IMR-90 (cell line): ENCODE data around the gene CWC15. TPM values are rescaled to one million over a fixed set of nuclear protein-coding genes. Genes with fewer than 3 reads are reported as not detected.

ENCODE experiments used
- ATAC-seq: fragments of 200-7000 bp; cut with Tn5 transposase; 2 replicates; pipeline ENCODE4 v1.9.1; 2020; ENCODE audit warnings: low read depth, mild to moderate bottlenecking, moderate library complexity
- BruUV-seq: library from RNA; stranded (reverse); fragments of 400-500 nt; replicated peaks from 2 replicates; lab custom pipeline; 2021; lab: Mats Ljungman, UMichigan
- CTCF ChIA-PET: fragments of 300-600 bp; formaldehyde crosslinking; extraction: SDS; loops from one replicate; lab custom pipeline; 2021; ENCODE audit warnings: antibody characterized with exemption; lab: Yijun Ruan, JAX
- POLR2A ChIA-PET: fragments of 300-600 bp; sonication (Branson Sonifier 250); formaldehyde crosslinking; loops from one replicate; lab custom pipeline; 2022; ENCODE audit warnings: antibody characterized with exemption; ENCODE audit not compliant: unreplicated experiment; lab: Charles Lee
- DNase-seq: peaks from one replicate; pipeline ENCODE4 v3.0.0; 2013
- H2AFZ ChIP-seq: replicated peaks from 2 replicates; pipeline ENCODE3; 2013; ENCODE audit warnings: low read length, mild to moderate bottlenecking; ENCODE audit not compliant: poor library complexity
- H2AK5ac ChIP-seq: 2 replicates; pipeline ENCODE4 v1.6.1; 2013; ENCODE audit warnings: low read depth, low read length, inconsistent platforms
- H2AK9ac ChIP-seq: replicated peaks from 2 replicates; pipeline ENCODE3; 2013; ENCODE audit warnings: mild to moderate bottlenecking, low read depth, low read length, moderate library complexity; ENCODE audit not compliant: poor library complexity
- H2BK120ac ChIP-seq: 2 replicates; pipeline ENCODE4 v1.6.1; 2013; ENCODE audit warnings: low read depth, low read length, inconsistent platforms
- H2BK15ac ChIP-seq: 3 replicates; pipeline ENCODE4 v1.6.1; 2013; ENCODE audit warnings: low read depth, low read length, inconsistent platforms
- H2BK20ac ChIP-seq: 2 replicates; pipeline ENCODE4 v1.6.1; 2013; ENCODE audit warnings: low read depth, mild to moderate bottlenecking, inconsistent platforms, low read length, moderate library complexity
- H2BK5ac ChIP-seq: 2 replicates; pipeline ENCODE4 v1.6.1; 2013; ENCODE audit warnings: mild to moderate bottlenecking, low read depth, low read length, inconsistent platforms; ENCODE audit not compliant: poor library complexity, severe bottlenecking
- H3K14ac ChIP-seq: replicated peaks from 2 replicates; pipeline ENCODE4 v1.6.1; 2013; ENCODE audit warnings: low read depth, low read length, inconsistent platforms
- H3K18ac ChIP-seq: 2 replicates; pipeline ENCODE4 v1.6.1; 2013; ENCODE audit warnings: low read depth, low read length, control low read depth
- H3K23ac ChIP-seq: 2 replicates; pipeline ENCODE4 v1.6.1; 2013; ENCODE audit warnings: low read depth, low read length, inconsistent platforms
- H3K27ac ChIP-seq: 2 replicates; pipeline ENCODE4 v1.5.1; 2013; ENCODE audit warnings: mild to moderate bottlenecking, control low read depth, low read length; ENCODE audit not compliant: insufficient read depth
- H3K27me3 ChIP-seq: 2 replicates; pipeline ENCODE4 v1.6.1; 2013; ENCODE audit warnings: low read length; ENCODE audit not compliant: control insufficient read depth, insufficient read depth
- H3K36me3 ChIP-seq: 2 replicates; pipeline ENCODE4 v1.6.1; 2013; ENCODE audit warnings: low read length, mixed read lengths; ENCODE audit not compliant: control insufficient read depth, insufficient read depth
- H3K4ac ChIP-seq: 2 replicates; pipeline ENCODE4 v1.6.1; 2013; ENCODE audit warnings: low read depth, low read length, inconsistent platforms
- H3K4me1 ChIP-seq: 2 replicates; pipeline ENCODE4 v1.6.1; 2013; ENCODE audit warnings: low read length, mixed read lengths; ENCODE audit not compliant: control insufficient read depth, insufficient read depth
- H3K4me2 ChIP-seq: 2 replicates; pipeline ENCODE4 v1.6.1; 2013; ENCODE audit warnings: low read depth, mild to moderate bottlenecking, control low read depth, low read length, moderate library complexity
- H3K4me3 ChIP-seq: 2 replicates; pipeline ENCODE4 v1.5.1; 2013; ENCODE audit warnings: low read depth, mild to moderate bottlenecking, control low read depth, low read length, moderate library complexity; ENCODE audit not compliant: insufficient read depth
- H3K56ac ChIP-seq: 2 replicates; pipeline ENCODE4 v1.6.1; 2013; ENCODE audit warnings: low read length, inconsistent platforms; ENCODE audit not compliant: insufficient read depth; ENCODE audit errors: extremely low read depth
- H3K79me1 ChIP-seq, 2 experiments: 2 replicates each; pipeline ENCODE4 v1.6.1; 2013; ENCODE audit warnings: low read length in 2 of 2, inconsistent platforms in 1 of 2, low read depth in 1 of 2
- H3K9ac ChIP-seq: 2 replicates; pipeline ENCODE4 v1.6.1; 2013; ENCODE audit warnings: low read depth, low read length, control low read depth
- H3K9me1 ChIP-seq: 2 replicates; pipeline ENCODE4 v1.6.1; 2013; ENCODE audit warnings: low read length, inconsistent platforms; ENCODE audit not compliant: insufficient read depth
- H3K9me3 ChIP-seq: 2 replicates; pipeline ENCODE4 v1.6.1; 2013; ENCODE audit warnings: low read length; ENCODE audit not compliant: control insufficient read depth, insufficient read depth
- H4K20me1 ChIP-seq: 2 replicates; pipeline ENCODE4 v1.6.1; 2013; ENCODE audit warnings: low read length, inconsistent platforms; ENCODE audit not compliant: insufficient read depth
- H4K5ac ChIP-seq: 2 replicates; pipeline ENCODE4 v1.6.1; 2013; ENCODE audit warnings: mild to moderate bottlenecking, low read depth, low read length, control low read depth
- H4K8ac ChIP-seq, 2 experiments: 2 replicates each; pipeline ENCODE4 v1.6.1; 2013; ENCODE audit warnings: low read depth in 2 of 2, low read length in 2 of 2, control low read depth in 1 of 2, inconsistent platforms in 1 of 2
- H4K91ac ChIP-seq: 2 replicates; pipeline ENCODE4 v1.6.1; 2013; ENCODE audit warnings: low read depth, low read length, inconsistent platforms; ENCODE audit not compliant: insufficient read depth
- MXI1 ChIP-seq: IDR thresholded peaks from 2 replicates; pipeline ENCODE4 v1.6.1; 2012; ENCODE audit warnings: low read depth, mild to moderate bottlenecking, low read length, moderate library complexity, borderline replicate concordance
- POLR2A ChIP-seq: IDR thresholded peaks from 2 replicates; pipeline ENCODE4 v1.6.1; 2012; ENCODE audit warnings: mild to moderate bottlenecking, low read depth, low read length
- SMC3 ChIP-seq: fragments of 150-350 bp; IDR thresholded peaks from 2 replicates; pipeline ENCODE4 v1.6.1; 2016; ENCODE audit warnings: low read depth, mild to moderate bottlenecking, antibody characterized with exemption, low read length, moderate library complexity
- WGBS, 2 experiments: methylation state at CpG; one replicate each; pipeline versions ENCODE4 v1.1.5 to v1.1.7; 2013; ENCODE audit warnings: missing lambda C conversion rate in 2 of 2; ENCODE audit not compliant: insufficient read length in 1 of 2; ENCODE audit errors: extremely low coverage in 2 of 2; 5-methylcytosine and 5-hydroxymethylcytosine counted together
- dilution Hi-C: fragments of 300-500 bp; cut with HindIII; formaldehyde crosslinking; loops from one replicate; pipeline ENCODE4 v1.14.3; 2018; ENCODE audit warnings: low sequenced_read_pairs; ENCODE audit not compliant: unreplicated experiment
- in situ Hi-C: fragments of 300-500 bp; cut with MboI; formaldehyde crosslinking; loops from 3 replicates; pipeline ENCODE4 v1.14.3; 2019; ENCODE audit warnings: low sequenced_read_pairs, inconsistent platforms, mixed read lengths
- intact Hi-C: fragments of 100-400 bp; cut with micrococcal nuclease; formaldehyde crosslinking; loops from 2 replicates; pipeline ENCODE4 v1.10.0; 2022
- polyA plus RNA-seq, 3 experiments: library from polyadenylated mRNA; depleted of rRNA; stranded (reverse); fragments of >200 nt; gene quantifications; 2 replicates each; pipeline ENCODE4 v1.2.3, GENCODE V29; 2012; ENCODE audit warnings: low replicate concordance in 1 of 3
- total RNA-seq: library from RNA; depleted of rRNA; stranded (reverse); fragments of >200 nt; gene quantifications from 2 replicates; pipeline ENCODE4 v1.2.3, GENCODE V29; 2012
- TF ChIP-seq, protein P1 (sequence below): fragments of 150-350 bp; IDR thresholded peaks from 2 replicates; pipeline ENCODE4 v1.6.1; 2017; ENCODE audit warnings: mild to moderate bottlenecking, antibody characterized with exemption, low read length, low read depth

The CWC15 gene
- total and polyA plus RNA-seq, 2 of the 4 experiments (the other 2 are of a cell fraction) = 38.4 to 48.6 TPM

DNA sequence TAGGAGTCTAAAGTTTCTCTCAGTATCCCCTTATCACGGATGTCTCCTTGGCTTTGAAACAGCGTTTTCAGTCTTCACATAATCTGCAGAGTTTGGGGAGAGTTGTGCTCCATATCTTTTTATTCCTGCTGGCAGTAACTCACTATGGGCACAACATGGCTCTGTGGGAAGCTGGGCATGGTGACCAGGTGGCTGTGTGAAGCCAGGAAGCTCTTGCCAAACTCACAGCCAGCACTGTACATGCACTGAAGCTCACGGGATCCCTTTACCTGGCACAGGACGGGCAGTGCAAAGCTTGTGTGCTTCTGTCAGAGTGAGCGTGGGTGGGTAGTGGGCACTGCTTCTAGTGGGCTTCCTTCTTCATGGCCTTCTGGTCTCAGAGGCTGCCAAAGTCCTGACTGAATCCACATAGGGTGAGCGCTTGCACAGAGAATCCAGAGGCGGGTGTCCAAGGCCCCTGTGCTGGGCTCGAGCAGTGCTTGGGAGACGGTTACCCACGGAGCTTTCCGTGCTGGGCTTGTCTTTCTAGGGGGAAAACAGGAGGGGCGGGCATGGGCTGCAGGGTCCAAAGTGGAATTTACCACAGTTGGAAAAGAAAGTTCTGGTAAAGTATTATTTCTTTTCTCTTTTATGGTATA is 40.9 kb upstream of the CWC15 start:
- no peak overlapping the region for H2BK15ac ChIP-seq

More for the DNA sequence above, 40.9 kb upstream of the CWC15 start:
- Histone ChIP-seq H3K27ac (no peak overlapping the region), H3K23ac (no peak overlapping the region), H3K4me2 (no peak overlapping the region), H2BK20ac (no peak overlapping the region), H4K8ac (no peak overlapping the region), H3K4me1 (no peaks in the 10 kb centered on the region), H3K9me1 (no peaks in the 10 kb centered on the region), H4K5ac (no peak overlapping the region), H3K36me3 (no peaks in the 10 kb centered on the region), H3K9ac (no peak overlapping the region), H2BK120ac (no peak overlapping the region), H3K18ac (no peak overlapping the region), H2BK5ac (no peak overlapping the region), H3K9me3 (no peaks in the 10 kb centered on the region), H3K14ac (no peak overlapping the region), H2AK5ac (no peak overlapping the region), H4K20me1 (no peaks in the 10 kb centered on the region), H3K79me1 (no peaks in the 10 kb centered on the region), H4K91ac (no peak overlapping the region), H3K4me3 (no peak overlapping the region), H3K56ac (no peak overlapping the region), H2AK9ac (no peak overlapping the region), H3K4ac (no peak overlapping the region), H2AFZ (no peak overlapping the region), H3K27me3 (peaks cover 12% of the 10 kb centered on the region; the same call in 1 of the 2 replicates)
- in situ Hi-C loops = no loop called here
- intact Hi-C loops = no loop called here
- ChIA-PET CTCF (no interaction called here), POLR2A (no interaction called here)
- BruUV-seq = no TSS peak
- no peak for DNase-seq
- 100% methylated on average over 1 of the region's 12 CpGs; no CpG with 5 or more reads in 1 of the 2 experiments for WGBS, 2 experiments
- TF ChIP-seq SMC3 (no peak), POLR2A (no peak), MXI1 (no peak)
- TF ChIP-seq, protein P1, sequence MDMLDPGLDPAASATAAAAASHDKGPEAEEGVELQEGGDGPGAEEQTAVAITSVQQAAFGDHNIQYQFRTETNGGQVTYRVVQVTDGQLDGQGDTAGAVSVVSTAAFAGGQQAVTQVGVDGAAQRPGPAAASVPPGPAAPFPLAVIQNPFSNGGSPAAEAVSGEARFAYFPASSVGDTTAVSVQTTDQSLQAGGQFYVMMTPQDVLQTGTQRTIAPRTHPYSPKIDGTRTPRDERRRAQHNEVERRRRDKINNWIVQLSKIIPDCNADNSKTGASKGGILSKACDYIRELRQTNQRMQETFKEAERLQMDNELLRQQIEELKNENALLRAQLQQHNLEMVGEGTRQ = no peak
- dilution Hi-C loops = no loop called here
- ATAC-seq = no peak
